Endothelial cell (in vitro differentiated cells): ENCODE data around the gene SUSD1. TPM values are rescaled to one million over a fixed set of nuclear protein-coding genes. Genes with fewer than 3 reads are reported as not detected.

Experiments used
- DNase-seq: peaks from one replicate; pipeline ENCODE4 v3.0.0; 2021; ENCODE audit warnings: low spot score
- H3K27ac Mint-ChIP-seq: one replicate; pipeline ENCODE4 v1.8.0; 2021; ENCODE audit warnings: mixed read lengths, inconsistent platforms; ENCODE audit not compliant: unreplicated experiment
- H3K27me3 Mint-ChIP-seq: one replicate; pipeline ENCODE4 v1.8.0; 2021; ENCODE audit warnings: mild to moderate bottlenecking, moderate library complexity, mixed read lengths, inconsistent platforms; ENCODE audit not compliant: unreplicated experiment
- H3K36me3 Mint-ChIP-seq: one replicate; pipeline ENCODE4 v1.8.0; 2021; ENCODE audit warnings: mild to moderate bottlenecking, low read depth, mixed read lengths, inconsistent platforms; ENCODE audit not compliant: unreplicated experiment
- H3K4me1 Mint-ChIP-seq: one replicate; pipeline ENCODE4 v1.8.0; 2021; ENCODE audit warnings: mild to moderate bottlenecking, mixed read lengths, inconsistent platforms; ENCODE audit not compliant: unreplicated experiment
- H3K4me3 Mint-ChIP-seq: one replicate; pipeline ENCODE4 v1.8.0; 2021; ENCODE audit warnings: mild to moderate bottlenecking, mixed read lengths, inconsistent platforms; ENCODE audit not compliant: unreplicated experiment
- H3K9me3 Mint-ChIP-seq: one replicate; pipeline ENCODE4 v1.8.0; 2021; ENCODE audit warnings: mixed read lengths, inconsistent platforms; ENCODE audit not compliant: unreplicated experiment
- total RNA-seq: library from RNA; stranded (reverse); fragmentation: NEBNext Ultra II Directional; extraction: Animal tissue kit (Norgen Biotek cat#: 25700); gene quantifications from one replicate; pipeline ENCODE4 v1.2.1, GENCODE V29; 2021; ENCODE audit not compliant: unreplicated experiment
- TF ChIP-seq, protein P1 (sequence below): fragments of 200-600 bp; sonication (generic); IDR thresholded peaks from one replicate; pipeline ENCODE4 v1.5.0; 2021; ENCODE audit warnings: antibody characterized with exemption; ENCODE audit not compliant: unreplicated experiment

SUSD1 gene
- total RNA-seq, 1 donor from 2014 or later: 5.7 TPM

DNA sequence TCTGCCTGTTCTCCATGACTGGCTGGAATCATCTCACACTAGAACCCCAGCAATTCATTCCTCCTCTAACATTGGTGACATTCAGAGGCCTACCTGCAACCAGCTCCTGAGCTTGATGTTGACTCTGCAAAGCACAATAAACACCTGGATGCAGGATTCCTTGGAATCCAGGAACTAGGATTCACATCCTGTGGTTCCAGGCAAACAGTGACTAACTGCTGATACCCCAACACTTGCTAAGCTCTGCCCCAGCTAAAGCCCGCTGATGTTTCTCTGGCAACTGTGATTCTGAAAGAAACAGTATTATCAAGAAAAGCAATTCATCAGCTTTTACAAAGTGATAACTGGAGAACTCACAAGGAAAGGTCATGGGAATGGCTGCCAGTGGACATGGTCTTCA is 29.2 kb downstream of the SUSD1 start:
- no peak for DNase-seq
- Mint-ChIP-seq H3K9me3 (no peaks in the 10 kb centered on the region), H3K27ac (no peak overlapping the region), H3K27me3 (no peaks in the 10 kb centered on the region), H3K4me3 (no peak overlapping the region), H3K36me3 (no peaks in the 10 kb centered on the region), H3K4me1 (no peaks in the 10 kb centered on the region)
- TF ChIP-seq, protein P1, sequence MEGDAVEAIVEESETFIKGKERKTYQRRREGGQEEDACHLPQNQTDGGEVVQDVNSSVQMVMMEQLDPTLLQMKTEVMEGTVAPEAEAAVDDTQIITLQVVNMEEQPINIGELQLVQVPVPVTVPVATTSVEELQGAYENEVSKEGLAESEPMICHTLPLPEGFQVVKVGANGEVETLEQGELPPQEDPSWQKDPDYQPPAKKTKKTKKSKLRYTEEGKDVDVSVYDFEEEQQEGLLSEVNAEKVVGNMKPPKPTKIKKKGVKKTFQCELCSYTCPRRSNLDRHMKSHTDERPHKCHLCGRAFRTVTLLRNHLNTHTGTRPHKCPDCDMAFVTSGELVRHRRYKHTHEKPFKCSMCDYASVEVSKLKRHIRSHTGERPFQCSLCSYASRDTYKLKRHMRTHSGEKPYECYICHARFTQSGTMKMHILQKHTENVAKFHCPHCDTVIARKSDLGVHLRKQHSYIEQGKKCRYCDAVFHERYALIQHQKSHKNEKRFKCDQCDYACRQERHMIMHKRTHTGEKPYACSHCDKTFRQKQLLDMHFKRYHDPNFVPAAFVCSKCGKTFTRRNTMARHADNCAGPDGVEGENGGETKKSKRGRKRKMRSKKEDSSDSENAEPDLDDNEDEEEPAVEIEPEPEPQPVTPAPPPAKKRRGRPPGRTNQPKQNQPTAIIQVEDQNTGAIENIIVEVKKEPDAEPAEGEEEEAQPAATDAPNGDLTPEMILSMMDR: no peak

DNA sequence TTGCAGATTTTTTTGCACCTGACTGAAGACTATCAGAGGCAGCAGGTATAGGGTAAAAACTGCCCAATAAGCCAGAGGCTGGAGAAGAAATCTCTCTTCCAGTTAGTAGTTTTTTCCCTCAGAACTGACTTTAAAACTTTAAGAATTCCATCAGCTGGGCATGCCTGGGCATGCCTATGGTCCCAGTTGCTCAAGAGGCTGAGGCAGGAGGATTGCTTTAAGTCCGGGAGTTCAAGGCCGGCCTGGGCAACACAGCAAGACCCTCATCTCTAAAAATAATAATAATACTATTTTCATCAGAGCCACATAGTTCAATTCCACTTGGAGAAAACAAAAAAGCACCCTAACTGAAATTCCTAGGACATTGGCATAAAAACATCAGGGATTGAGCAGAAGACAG is 30.3 kb downstream of the SUSD1 start:
- Mint-ChIP-seq H3K27ac (no peak overlapping the region), H3K9me3 (no peaks in the 10 kb centered on the region), H3K4me3 (no peak overlapping the region), H3K27me3 (no peaks in the 10 kb centered on the region), H3K36me3 (no peaks in the 10 kb centered on the region), H3K4me1 (no peaks in the 10 kb centered on the region)
- no peak for DNase-seq
- TF ChIP-seq, protein P1: no peak

DNA sequence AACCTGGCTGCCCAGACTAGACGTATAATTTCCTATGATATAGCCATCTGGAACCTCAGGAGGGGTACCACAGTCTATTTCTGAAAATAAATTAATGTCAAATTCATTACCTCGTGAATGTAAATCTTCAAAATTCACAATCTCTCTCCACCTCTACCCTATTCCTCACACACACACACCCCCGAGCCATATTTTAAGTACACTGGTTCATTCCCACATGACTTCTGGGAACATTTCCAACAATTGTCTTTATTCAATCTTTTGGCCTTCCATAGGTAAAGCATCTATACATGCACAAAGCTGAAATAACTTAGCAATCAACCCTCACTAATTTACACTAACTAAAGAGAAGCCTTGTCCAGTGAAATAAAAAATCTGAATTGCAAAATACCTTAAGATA is 32.7 kb downstream of the SUSD1 start:
- Mint-ChIP-seq H3K36me3 (no peaks in the 10 kb centered on the region), H3K9me3 (no peaks in the 10 kb centered on the region), H3K4me1 (no peaks in the 10 kb centered on the region)

DNA sequence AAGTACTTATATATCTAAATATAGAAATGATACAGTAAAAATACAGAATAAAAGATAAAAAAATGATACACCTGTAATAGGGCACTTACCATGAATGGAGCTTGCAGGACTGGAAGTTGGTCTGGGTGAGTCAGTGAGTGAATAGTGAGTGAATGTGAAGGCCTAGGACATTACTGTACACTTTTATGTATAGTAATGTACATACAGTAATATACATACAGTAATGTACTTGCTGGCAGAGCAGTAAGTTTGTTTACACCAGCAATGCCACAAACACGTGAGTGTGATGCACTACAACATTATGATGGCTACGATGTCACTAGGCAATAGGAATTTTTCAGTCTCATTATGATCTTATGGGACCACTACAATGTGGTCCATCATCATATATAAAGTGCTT is 34.2 kb downstream of the SUSD1 start:
- Mint-ChIP-seq H3K36me3 (no peaks in the 10 kb centered on the region), H3K4me1 (no peaks in the 10 kb centered on the region), H3K27me3 (no peaks in the 10 kb centered on the region), H3K4me3 (no peak overlapping the region), H3K9me3 (no peaks in the 10 kb centered on the region), H3K27ac (no peak overlapping the region)
- TF ChIP-seq, protein P1: no peak
- DNase-seq: no peak

More for the DNA sequence above, 32.7 kb downstream of the SUSD1 start:
- Mint-ChIP-seq H3K27me3 (no peaks in the 10 kb centered on the region), H3K27ac (no peak overlapping the region), H3K4me3 (no peak overlapping the region)
- TF ChIP-seq, protein P1: no peak
- no peak for DNase-seq

DNA sequence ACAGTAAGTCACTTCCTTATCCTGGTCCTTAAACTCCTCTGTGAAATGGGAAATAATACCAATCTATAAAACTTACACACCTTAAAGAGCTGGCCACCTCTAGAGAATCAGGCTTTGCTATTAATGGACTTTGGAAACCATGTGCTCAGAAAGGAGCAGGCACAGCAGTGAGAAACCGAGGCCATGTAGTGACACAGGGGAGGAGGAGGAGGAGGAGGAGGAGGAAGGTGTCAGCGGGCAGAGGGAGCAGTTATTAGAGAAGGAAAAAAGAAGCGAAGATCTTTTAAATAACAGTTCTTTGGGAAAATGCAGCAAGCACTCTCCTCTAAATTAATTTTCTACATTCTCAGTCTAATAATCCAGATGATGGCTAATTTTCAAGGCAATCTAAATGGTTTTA is 38.0 kb downstream of the SUSD1 start:
- Mint-ChIP-seq H3K27ac (no peak overlapping the region), H3K4me1 (no peaks in the 10 kb centered on the region), H3K36me3 (peaks cover 3% of the 10 kb centered on the region), H3K27me3 (no peaks in the 10 kb centered on the region), H3K9me3 (no peaks in the 10 kb centered on the region), H3K4me3 (no peak overlapping the region)
- TF ChIP-seq, protein P1: no peak
- DNase-seq: no peak
